OCI-LY7 (cell line): Measurements from ENCODE around the gene IDH2. TPM values are rescaled to one million over a fixed set of nuclear protein-coding genes. Genes with fewer than 3 reads are reported as not detected.
A peak's percentile ranks its signal among the peaks of the same experiment; 100 is the strongest.

Source experiments
- BruUV-seq: library from RNA; stranded (reverse); fragments of 400-500 nt; replicated peaks from 2 replicates; lab custom pipeline; 2021; lab: Mats Ljungman, UMichigan
- CTCF ChIA-PET: fragments of 300-600 bp; sonication (Branson Sonifier 250); formaldehyde crosslinking; loops from one replicate; lab custom pipeline; 2022; ENCODE audit warnings: antibody characterized with exemption; ENCODE audit not compliant: unreplicated experiment; lab: Charles Lee
- POLR2A ChIA-PET: fragments of 300-600 bp; sonication (Branson Sonifier 250); formaldehyde crosslinking; loops from one replicate; lab custom pipeline; 2022; ENCODE audit warnings: antibody characterized with exemption; lab: Charles Lee
- DNase-seq: peaks from one replicate; pipeline ENCODE4 v3.0.0-alpha.2; 2015; ENCODE audit warnings: low spot score
- H2AFZ ChIP-seq: fragments of 200-600 bp; sonication (generic), shearing (Covaris generic); 2 replicates; pipeline ENCODE4 v1.6.1; 2014; ENCODE audit warnings: mild to moderate bottlenecking, antibody characterized with exemption, low read length, moderate library complexity
- H3K27ac ChIP-seq: fragments of 200-600 bp; sonication (generic); 2 replicates; pipeline ENCODE4 v1.5.1; 2014; ENCODE audit warnings: mixed run types, low read depth, mild to moderate bottlenecking, moderate library complexity, low read length, inconsistent platforms; ENCODE audit not compliant: poor library complexity, severe bottlenecking
- H3K36me3 ChIP-seq: fragments of 200-600 bp; sonication (generic); 2 replicates; pipeline ENCODE4 v1.6.1; 2014; ENCODE audit warnings: mild to moderate bottlenecking, antibody characterized with exemption, low read length, moderate library complexity, mixed read lengths; ENCODE audit not compliant: insufficient read depth
- H3K4me1 ChIP-seq: fragments of 200-600 bp; sonication (generic); 2 replicates; pipeline ENCODE4 v1.5.1; 2014; ENCODE audit warnings: mild to moderate bottlenecking, low read length; ENCODE audit not compliant: insufficient read depth, poor library complexity, severe bottlenecking
- H3K4me2 ChIP-seq: fragments of 200-600 bp; sonication (generic); 2 replicates; pipeline ENCODE4 v1.6.1; 2014; ENCODE audit warnings: mild to moderate bottlenecking, low read length
- H3K4me3 ChIP-seq: fragments of 200-600 bp; sonication (generic); 2 replicates; pipeline ENCODE4 v1.5.1; 2014; ENCODE audit warnings: mild to moderate bottlenecking, low read depth, low read length; ENCODE audit not compliant: poor library complexity, severe bottlenecking
- H3K79me2 ChIP-seq: fragments of 200-600 bp; sonication (generic); 2 replicates; pipeline ENCODE4 v1.6.1; 2016; ENCODE audit warnings: low read depth, mild to moderate bottlenecking, low read length, moderate library complexity, mixed read lengths; ENCODE audit not compliant: insufficient read depth
- H3K9me2 ChIP-seq: fragments of 200-600 bp; sonication (generic); 2 replicates; pipeline ENCODE4 v1.6.1; 2016; ENCODE audit warnings: mild to moderate bottlenecking, low read length, mixed read lengths; ENCODE audit not compliant: insufficient read depth
- H3K9me3 ChIP-seq: fragments of 200-600 bp; sonication (generic); 2 replicates; pipeline ENCODE4 v1.6.1; 2014; ENCODE audit warnings: mild to moderate bottlenecking, mixed run types, low read length, mixed read lengths
- H4K20me1 ChIP-seq: fragments of 200-600 bp; sonication (generic); 2 replicates; pipeline ENCODE4 v1.6.1; 2014; ENCODE audit warnings: mild to moderate bottlenecking, antibody characterized with exemption, low read length, moderate library complexity, mixed read lengths; ENCODE audit not compliant: insufficient read depth
- CTCF ChIP-seq: fragments of 200-600 bp; sonication (generic); conservative IDR thresholded peaks from 2 replicates; pipeline ENCODE4 v1.5.1; 2014; ENCODE audit warnings: mild to moderate bottlenecking, antibody characterized with exemption, low read length, moderate library complexity, mixed read lengths
- EZH2phosphoT487 ChIP-seq: fragments of 200-600 bp; sonication (generic); IDR thresholded peaks from 2 replicates; pipeline ENCODE4 v1.6.1; 2018; ENCODE audit warnings: low read depth, borderline replicate concordance, mild to moderate bottlenecking, mixed run types, antibody characterized with exemption, low read length, moderate library complexity, mixed read lengths
- intact Hi-C: fragments of 100-400 bp; cut with micrococcal nuclease; formaldehyde crosslinking; loops from one replicate; pipeline ENCODE4 v1.10.0; 2022; ENCODE audit not compliant: unreplicated experiment
- total RNA-seq, 2 experiments: library from RNA; depleted of rRNA in 1 of 2; stranded (reverse); fragments of >200 nt in 1 of 2; shearing (Covaris generic) in 1 of 2; gene quantifications; 2 replicates each; pipeline ENCODE4 v1.2.3, GENCODE V29; 2014 to 2022

The IDH2 gene
- total RNA-seq, 2 experiments from 2014 or later: 220 to 224 TPM

GRCh38 chr15:90138071-90138833 lies 36.0 kb upstream of the IDH2 start:
- no peak overlapping the region for H3K27ac ChIP-seq
- H3K9me3 ChIP-seq: no peaks in the 10 kb centered on the region
- ChIA-PET CTCF (no interaction called here), POLR2A (interaction anchor here (0.5 kb wide), 1 partner anchor 17 kb away, joined by 4 read pairs; no protein-coding TSS in a partner anchor)
- no peak overlapping the region for H2AFZ ChIP-seq
- DNase-seq: no peak
- H3K79me2 ChIP-seq: no peaks in the 10 kb centered on the region
- H3K4me3 ChIP-seq: no peak overlapping the region
- intact Hi-C loops: no loop called here
- H3K4me2 ChIP-seq: no peak overlapping the region
- H3K9me2 ChIP-seq: no peaks in the 10 kb centered on the region
- BruUV-seq: no TSS peak
- no peaks in the 10 kb centered on the region for H4K20me1 ChIP-seq
- H3K4me1 ChIP-seq: peaks cover 6% of the 10 kb centered on the region
- no peaks in the 10 kb centered on the region for H3K36me3 ChIP-seq
- TF ChIP-seq EZH2phosphoT487 (no peak), CTCF (no peak)

GRCh38 chr15:90132437-90132836 lies 30.2 kb upstream of the IDH2 start:
- TF ChIP-seq CTCF: no peak
- TF ChIP-seq EZH2phosphoT487: no peak
- Histone ChIP-seq H3K9me3 (no peaks in the 10 kb centered on the region), H2AFZ (no peak overlapping the region), H3K4me3 (no peak overlapping the region), H3K79me2 (no peaks in the 10 kb centered on the region), H3K36me3 (no peaks in the 10 kb centered on the region), H3K4me1 (peaks cover 11% of the 10 kb centered on the region), H4K20me1 (no peaks in the 10 kb centered on the region), H3K9me2 (no peaks in the 10 kb centered on the region), H3K27ac (no peak overlapping the region), H3K4me2 (no peak overlapping the region)
- no TSS peak for BruUV-seq
- DNase-seq: no peak
- intact Hi-C loops: no loop called here
- CTCF ChIA-PET: no interaction called here
- POLR2A ChIA-PET: no interaction called here

- H3K27ac ChIP-seq: no peak overlapping the region
- H3K4me3 ChIP-seq: no peak overlapping the region
- H3K9me2 ChIP-seq: no peaks in the 10 kb centered on the region
- TF ChIP-seq CTCF: no peak
- TF ChIP-seq EZH2phosphoT487: no peak
- intact Hi-C loops: no loop called here
- no peak overlapping the region for H3K4me2 ChIP-seq
- H3K9me3 ChIP-seq: no peaks in the 10 kb centered on the region
- BruUV-seq: no TSS peak
- peak; percentile 7 for DNase-seq
- H2AFZ ChIP-seq: peak overlapping the region; percentile 56; the same call in 1 of the 2 replicates
- H3K4me1 ChIP-seq: peaks cover 11% of the 10 kb centered on the region
- H4K20me1 ChIP-seq: no peaks in the 10 kb centered on the region
- ChIA-PET CTCF (no interaction called here), POLR2A (interaction anchor here (0.7 kb wide), 1 partner anchor 83 kb away, joined by 3 read pairs; no protein-coding TSS in a partner anchor)
- no peaks in the 10 kb centered on the region for H3K36me3 ChIP-seq
- H3K79me2 ChIP-seq: no peaks in the 10 kb centered on the region
Observed at GRCh38 chr15:90131848-90132247, 29.6 kb upstream of the IDH2 start.
